Embryonic facial prominence (tissue), 1 donor: ENCODE data around the gene ZNF791.
A peak's percentile ranks its signal among the peaks of the same experiment; 100 is the strongest.
"Not testable (repeated sequence)": the region's sequence is repeated elsewhere in the genome, so short reads cannot be mapped to it uniquely, and the experiment has no call there.

Experiments
- DNase-seq: peaks from one replicate; pipeline ENCODE4 v3.0.0-alpha.2; 2016; ENCODE audit errors: extremely low spot score

Gene ZNF791

GRCh38 chr19:12667731-12668302 is 57.1 kb downstream of the ZNF791 start:
- DNase-seq: no peak

DNA sequence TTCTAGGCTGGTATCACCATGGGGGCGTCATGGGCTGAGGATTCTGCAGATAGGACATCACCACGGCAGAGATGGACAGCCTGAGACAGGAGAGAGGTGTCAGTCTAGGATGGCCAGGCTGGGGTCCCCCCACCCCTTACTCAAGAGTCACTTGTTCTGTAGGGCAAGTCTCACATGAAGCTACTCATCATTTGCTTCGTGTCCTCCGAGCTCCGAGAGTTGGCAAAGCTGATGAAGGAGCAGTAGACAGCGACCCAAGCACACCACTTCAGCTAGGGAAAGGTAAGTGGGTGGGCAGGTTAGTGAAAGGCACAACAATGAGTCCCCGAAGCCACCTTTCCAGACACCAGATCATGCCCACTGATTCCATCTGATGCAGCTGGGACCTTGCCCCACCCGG is 57.6 kb downstream of the ZNF791 start:
- no peak for DNase-seq

GRCh38 chr19:12668932-12669269 is 58.2 kb downstream of the ZNF791 start:
- no peak for DNase-seq

DNA sequence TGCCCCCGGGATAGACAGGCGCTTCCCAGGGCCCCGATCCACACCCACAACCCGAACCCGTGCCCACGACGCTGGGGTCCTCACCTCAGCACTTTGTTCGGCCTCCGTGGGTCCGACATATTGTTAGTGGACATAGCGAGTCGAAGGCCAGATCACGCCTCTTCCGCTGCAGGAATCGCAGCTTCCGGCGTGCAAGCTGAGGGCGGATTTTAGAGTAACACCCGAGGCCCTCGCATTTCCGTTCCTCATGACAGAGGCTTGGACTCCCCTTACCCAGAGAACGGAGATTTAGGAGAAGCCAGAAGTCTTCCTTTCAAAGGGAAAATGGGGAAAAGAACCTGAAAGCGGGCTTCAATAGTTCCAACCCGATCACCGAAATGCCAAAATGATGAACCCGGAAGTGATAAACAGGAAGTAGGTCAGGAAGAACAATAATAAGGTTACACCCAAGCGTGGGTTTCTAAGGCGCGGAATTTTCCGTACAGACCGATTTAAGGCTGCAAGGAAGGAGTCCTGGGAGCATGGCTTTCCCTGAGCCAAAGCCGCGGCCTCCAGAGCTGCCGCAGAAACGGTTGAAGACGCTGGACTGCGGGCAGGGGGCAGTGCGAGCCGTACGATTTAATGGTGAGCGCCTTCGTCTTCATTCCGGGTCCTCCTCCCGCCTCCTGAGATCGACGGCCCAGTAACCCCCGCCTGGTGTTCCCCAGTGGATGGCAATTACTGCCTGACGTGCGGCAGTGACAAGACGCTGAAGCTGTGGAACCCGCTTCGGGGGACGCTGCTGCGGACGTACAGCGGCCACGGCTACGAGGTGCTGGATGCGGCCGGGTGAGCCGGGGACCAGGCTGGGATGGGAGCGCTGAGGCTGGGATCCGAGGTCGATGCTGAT is 58.8 kb downstream of the ZNF791 start:
- DNase-seq: peak; percentile 70

- no peak for DNase-seq
Observed at GRCh38 chr19:12670159-12670928, 59.6 kb downstream of the ZNF791 start.

GRCh38 chr19:12672744-12673143 is 62.0 kb downstream of the ZNF791 start:
- DNase-seq: no peak

- DNase-seq: no peak
Observed at GRCh38 chr19:12675399-12675798, 64.7 kb downstream of the ZNF791 start.

DNA sequence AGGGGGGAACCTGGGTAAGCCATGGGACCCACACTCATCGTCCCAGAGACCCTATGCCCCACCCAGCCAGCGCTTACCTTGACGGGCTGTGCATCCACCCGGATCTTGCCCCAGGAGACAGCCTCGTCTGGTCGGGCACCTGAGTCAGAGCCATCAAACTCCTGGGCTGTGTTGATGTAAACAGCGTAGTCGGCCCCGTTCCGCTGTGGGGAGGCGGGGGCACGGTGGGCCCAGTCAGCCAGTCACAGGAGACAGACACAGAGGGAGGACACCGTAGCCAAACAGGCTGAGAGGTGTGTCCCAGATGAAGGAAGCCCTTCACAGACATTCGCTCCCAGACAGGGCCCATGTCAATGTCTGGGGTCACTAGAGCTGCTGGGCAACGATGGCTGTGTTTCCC is 65.2 kb downstream of the ZNF791 start:
- no peak for DNase-seq

- DNase-seq: no peak
Observed at GRCh38 chr19:12676384-12676792, 65.7 kb downstream of the ZNF791 start.

- no peak for DNase-seq
Observed at GRCh38 chr19:12676928-12677327, 66.2 kb downstream of the ZNF791 start.

DNA sequence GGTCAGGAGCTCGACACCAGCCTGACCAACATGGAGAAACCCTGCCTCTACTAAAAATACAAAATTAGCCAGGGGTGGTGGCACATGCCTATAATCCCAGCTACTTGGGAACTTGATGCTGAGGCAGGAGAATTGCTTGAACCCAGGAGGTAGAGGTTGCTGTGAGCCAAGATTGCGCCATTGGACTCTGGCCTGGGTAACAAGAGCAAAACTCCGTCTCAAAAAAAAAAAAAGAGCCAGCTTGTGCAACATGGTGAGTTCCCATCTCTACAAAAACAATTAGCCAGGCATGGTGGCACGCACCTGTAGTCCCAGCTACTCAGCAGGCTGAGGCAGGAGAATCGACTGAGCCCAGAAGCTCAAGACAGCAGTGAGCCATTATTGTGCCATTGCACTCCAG is 67.3 kb downstream of the ZNF791 start:
- DNase-seq: not testable (repeated sequence)

DNA sequence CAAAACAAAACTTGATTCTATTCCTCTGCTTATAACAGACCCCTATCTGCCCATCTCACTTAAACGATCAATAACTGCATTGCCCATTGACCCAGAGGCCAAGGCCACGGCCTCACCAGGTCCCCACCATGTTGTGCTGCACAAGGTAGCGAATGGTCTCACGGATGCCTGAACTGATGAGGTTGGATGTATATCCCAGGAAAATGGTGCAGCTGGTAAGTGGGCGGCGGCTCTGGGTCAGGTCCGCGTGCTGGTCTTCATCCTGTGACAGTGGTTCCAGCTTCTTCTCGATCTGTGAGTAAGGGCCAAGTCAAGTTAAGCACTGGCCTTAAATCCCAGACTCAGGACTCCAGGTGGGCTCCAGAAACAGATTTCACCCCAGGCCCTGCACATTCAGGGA is 69.3 kb downstream of the ZNF791 start:
- no peak for DNase-seq

GRCh38 chr19:12681074-12681987 is 70.6 kb downstream of the ZNF791 start, which contains the start of gene DHPS:
TSS of gene DHPS (minus strand) at chr19:12681880. CDS start at chr19:12681766, 114 bp downstream.
- DNase-seq: peak; percentile 96
